NOMO-1 treated with dmso at 0.1 percent for 144 hours (cell line): ENCODE measurements around the gene RARS2.
A peak's percentile ranks its signal among the peaks of the same experiment; 100 is the strongest.
"Not testable (repeated sequence)": the region's sequence is repeated elsewhere in the genome, so short reads cannot be mapped to it uniquely, and the experiment has no call there.

Source experiments
- DNase-seq: peaks from one replicate; lab custom pipeline; 2025; ENCODE audit not compliant: unreplicated experiment; lab: John Stamatoyannopoulos, UW

Gene RARS2

DNA sequence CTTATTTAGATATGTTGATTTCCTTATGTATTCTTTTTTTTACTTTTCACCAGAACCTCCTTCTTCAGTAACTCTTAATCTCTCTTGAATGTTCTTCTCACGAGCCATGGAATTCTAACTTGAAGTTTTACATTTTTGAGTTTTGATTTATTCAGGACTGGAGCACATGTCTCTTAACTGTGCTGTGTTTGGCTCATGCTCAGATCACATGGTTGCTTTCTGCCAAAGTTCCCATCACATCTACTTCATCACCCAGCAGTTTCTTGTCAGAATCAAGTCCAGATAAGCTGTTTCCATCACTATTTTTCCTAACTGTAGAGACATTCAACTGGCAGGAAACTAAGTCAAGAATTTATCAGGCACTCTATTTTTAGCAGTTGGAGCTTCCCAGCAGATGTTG is 85.3 kb downstream of the RARS2 start:
- DNase-seq = no peak

DNA sequence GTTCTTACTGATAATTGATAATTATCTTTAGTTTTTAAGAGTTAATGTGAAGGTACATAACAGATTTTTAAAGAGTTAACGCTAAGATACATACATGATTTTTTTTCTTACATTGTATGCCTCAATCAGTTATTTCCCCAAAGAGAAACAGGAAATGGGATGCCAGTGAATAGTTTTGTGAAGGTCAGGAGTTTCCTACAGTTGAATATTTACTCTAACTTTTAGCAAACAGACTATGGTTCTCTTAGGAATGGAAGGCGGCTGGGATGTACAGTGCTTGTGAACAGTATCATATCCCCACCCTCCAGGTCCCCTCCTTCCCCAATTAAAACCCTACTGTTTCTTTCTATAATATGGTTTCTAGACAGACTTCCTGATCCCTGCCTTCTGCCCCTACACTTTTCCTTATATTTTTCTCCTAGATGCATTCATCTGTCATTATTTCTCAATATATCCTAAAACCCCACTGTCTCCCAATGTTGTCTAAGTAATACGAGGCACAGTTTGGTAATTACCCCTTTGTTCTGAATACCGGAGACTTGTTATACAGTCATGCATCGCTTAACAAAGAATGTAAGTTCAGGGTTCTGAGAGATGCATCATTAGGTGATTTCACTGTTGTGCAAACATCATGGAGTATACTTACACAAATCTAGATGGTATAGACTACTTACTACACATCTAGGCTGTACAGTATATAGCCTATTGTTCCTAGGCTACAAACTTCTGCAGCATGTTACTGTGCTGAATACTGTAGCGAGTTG is 87.8 kb downstream of the RARS2 start:
- no peak for DNase-seq

- DNase-seq = no peak
These were observed 91.7 kb downstream of the RARS2 start for GRCh38 chr6:87498048-87498447.

DNA sequence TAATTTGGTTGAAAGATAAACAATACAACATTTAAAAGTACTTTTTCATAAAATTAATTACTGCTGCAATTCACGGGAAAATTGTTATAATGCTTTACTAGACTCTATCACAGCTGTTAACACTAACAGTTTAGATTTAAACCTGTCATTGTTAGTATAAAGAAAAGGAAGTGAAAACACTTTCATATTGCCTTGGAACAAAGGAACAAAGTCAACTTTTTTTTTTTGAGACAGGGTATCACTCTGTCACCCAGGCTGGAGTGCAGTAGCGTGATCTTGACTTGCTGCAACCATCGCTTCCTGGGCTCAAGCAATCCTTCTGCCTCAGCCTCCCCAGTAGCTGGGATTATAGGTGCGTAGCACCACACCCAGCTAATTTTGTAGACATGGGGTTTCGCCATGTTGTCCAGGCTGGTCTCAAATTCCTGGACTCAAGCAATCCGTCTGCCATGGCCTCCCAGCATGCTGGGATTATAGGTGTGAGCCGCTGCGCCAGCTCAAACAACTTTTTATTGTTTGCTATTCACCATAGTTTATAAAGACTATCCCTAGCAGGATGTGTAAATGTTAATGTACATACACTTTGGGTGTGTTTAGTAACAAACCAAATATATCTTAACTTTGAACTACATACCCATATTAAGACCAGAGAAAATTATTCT is 94.9 kb downstream of the RARS2 start:
- DNase-seq = no peak

DNA sequence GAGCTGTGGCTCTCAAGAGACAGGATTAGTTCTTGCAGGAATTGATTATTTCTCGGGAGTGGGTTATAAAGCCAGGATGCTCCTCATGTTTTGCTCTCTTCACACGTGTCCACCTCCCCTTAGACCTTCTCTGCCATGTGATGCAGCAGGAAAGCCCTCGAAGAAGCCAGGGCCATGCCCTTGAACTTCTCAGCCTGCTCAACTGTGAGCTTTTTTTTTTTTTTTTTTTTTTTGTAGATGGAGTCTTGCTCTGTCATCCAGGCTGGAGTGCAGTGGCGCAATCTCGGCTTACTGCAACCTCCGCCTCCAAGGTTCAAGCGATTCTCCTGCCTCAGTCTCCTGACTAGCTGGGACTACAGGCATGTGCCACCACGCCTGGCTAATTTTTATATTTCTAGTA is 100.5 kb downstream of the RARS2 start:
- not testable (repeated sequence) for DNase-seq

GRCh38 chr6:87487555-87487954 is 102.2 kb downstream of the RARS2 start:
- no peak for DNase-seq

DNA sequence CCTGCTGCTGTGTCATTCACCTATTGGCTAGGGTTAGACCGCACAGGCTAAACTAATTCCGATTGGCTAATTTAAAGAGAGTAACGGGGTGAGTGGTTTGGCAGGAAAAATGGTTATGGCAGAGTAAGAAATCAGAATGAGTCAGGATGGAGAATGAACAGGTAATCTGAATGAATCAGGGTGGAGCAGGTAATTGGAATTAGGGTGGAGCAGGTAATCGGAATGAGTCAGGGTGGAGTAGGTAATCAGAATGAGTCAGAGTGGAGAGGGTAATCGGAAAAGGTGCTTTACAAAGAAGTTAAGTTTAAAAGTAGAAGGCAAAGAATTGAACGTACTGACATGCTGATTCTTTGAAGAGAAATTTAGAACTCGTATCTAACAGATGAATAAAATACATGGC is 105.3 kb downstream of the RARS2 start:
- DNase-seq = no peak

DNA sequence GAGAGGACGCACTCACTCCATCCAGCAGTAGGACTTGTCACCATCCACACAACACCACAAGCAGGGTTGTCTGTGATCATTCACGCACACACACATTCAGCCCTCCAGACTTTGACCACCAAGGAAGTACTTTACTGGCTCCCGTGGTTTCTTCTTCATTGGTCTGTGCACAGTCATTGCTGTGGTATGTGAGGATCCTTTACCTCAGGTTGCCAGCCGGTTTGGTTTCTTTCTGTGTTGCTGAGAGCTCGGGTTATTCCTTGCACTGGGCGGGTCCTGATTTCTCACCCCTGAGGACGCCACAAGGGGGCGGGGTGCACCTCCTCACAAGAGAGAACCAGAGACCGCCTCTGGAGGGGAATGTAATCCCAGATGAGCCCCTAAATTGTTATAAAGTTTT is 105.9 kb downstream of the RARS2 start:
- DNase-seq = no peak

DNA sequence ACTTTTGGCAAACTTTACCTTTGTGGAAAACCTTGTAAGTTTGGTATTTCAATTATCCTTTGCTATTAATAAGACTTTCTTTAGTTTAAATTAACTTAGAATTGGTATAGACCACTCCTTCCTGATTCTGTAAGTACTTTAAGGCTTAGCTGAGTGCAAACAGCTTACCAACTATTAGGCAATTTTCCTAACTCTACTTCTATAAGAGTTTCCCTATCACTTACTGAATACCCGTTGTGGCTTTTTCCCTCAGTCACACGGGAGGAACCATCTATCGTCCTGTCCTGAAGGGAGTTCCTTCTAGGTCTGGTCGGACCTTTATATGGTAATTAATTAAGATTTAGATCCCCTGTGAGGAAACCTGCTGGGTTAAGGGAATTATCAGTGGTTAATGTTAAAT is 107.4 kb downstream of the RARS2 start:
- peak; percentile 29 for DNase-seq

- DNase-seq = peak; percentile 34
These were observed 107.9 kb downstream of the RARS2 start for GRCh38 chr6:87481931-87482330.

GRCh38 chr6:87473419-87473903 is 116.3 kb downstream of the RARS2 start:
- DNase-seq = peak; percentile 19

- DNase-seq = peak; percentile 76
These were observed 117.0 kb downstream of the RARS2 start, which contains the start of gene SLC35A1 for GRCh38 chr6:87472525-87473418. Gene SLC35A1, plus strand, starts transcription at chr6:87472974. Its CDS starts 30 bp downstream, at chr6:87473004.

- DNase-seq = no peak
These were observed 124.7 kb downstream of the RARS2 start for GRCh38 chr6:87465051-87465450.
